NB4 (cell line): ENCODE data around the gene MT4.

ENCODE experiments used
- MYC ChIP-seq: IDR thresholded peaks from 2 replicates; pipeline ENCODE4 v1.6.1; 2011; ENCODE audit warnings: low read depth, low read length
- POLR2A ChIP-seq: IDR thresholded peaks from 2 replicates; pipeline ENCODE4 v1.6.1; 2011; ENCODE audit warnings: mild to moderate bottlenecking; ENCODE audit not compliant: insufficient read length; ENCODE audit errors: extremely low read depth
- TF ChIP-seq, protein P1 (sequence below): IDR thresholded peaks from one replicate; pipeline ENCODE4 v1.5.1; 2012; ENCODE audit warnings: low read depth, low read length
- TF ChIP-seq, protein P2 (sequence below): IDR thresholded peaks from 2 replicates; pipeline ENCODE4 v1.6.1; 2011; ENCODE audit warnings: low read depth, low read length

DNA sequence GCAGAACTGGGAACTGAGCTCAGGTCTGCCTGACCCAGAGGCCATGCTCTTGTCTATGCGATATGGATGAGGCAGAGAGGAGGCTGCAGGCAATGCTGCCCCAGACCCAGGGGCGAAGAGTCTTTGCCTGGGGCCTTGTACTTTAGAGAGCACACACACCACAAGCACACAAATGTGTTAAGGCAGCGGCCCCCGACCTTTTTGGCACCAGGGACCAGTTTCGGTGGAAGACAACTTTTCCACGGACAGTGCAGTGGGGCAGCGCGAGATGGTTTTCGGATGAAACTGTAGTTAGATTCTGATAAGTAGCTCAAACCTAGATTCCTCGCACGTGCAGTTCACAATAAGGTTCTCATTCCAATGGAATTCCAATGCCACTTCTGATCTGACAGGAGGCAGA is 6.7 kb downstream of the MT4 start:
- TF ChIP-seq POLR2A, result no peak
- TF ChIP-seq, protein P1, sequence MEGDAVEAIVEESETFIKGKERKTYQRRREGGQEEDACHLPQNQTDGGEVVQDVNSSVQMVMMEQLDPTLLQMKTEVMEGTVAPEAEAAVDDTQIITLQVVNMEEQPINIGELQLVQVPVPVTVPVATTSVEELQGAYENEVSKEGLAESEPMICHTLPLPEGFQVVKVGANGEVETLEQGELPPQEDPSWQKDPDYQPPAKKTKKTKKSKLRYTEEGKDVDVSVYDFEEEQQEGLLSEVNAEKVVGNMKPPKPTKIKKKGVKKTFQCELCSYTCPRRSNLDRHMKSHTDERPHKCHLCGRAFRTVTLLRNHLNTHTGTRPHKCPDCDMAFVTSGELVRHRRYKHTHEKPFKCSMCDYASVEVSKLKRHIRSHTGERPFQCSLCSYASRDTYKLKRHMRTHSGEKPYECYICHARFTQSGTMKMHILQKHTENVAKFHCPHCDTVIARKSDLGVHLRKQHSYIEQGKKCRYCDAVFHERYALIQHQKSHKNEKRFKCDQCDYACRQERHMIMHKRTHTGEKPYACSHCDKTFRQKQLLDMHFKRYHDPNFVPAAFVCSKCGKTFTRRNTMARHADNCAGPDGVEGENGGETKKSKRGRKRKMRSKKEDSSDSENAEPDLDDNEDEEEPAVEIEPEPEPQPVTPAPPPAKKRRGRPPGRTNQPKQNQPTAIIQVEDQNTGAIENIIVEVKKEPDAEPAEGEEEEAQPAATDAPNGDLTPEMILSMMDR, result no peak
- TF ChIP-seq, protein P2, sequence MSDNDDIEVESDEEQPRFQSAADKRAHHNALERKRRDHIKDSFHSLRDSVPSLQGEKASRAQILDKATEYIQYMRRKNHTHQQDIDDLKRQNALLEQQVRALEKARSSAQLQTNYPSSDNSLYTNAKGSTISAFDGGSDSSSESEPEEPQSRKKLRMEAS, result no peak
- TF ChIP-seq MYC, result no peak
